ENCODE data around the gene DNAJC25. TPM values are rescaled to one million over a fixed set of nuclear protein-coding genes. Genes with fewer than 3 reads are reported as not detected.

Gene DNAJC25
- 3.6 TPM for polyA plus RNA-seq

- Mint-ChIP-seq H3K4me3 (peak within 1 kb of the TSS; percentile 95 to 100 (median 98)), H3K36me3 (no peaks in the 10 kb centered on the region), H3K4me1 (peaks cover 16 to 29% (median 25%) of the 10 kb centered on the region in 3 donors), H3K27ac (peak within 1 kb of the TSS; percentile 83 to 94 (median 92)), H3K27me3 (no peaks in the 10 kb centered on the region), H3K9me3 (no peaks in the 10 kb centered on the region)
These were observed at the start of gene DNAJC25 for GRCh38 chr9:111631214-111631971. Gene DNAJC25 (plus strand): TSS chr9:111631334. CDS start chr9:111631408, 74 bp downstream.

DNA sequence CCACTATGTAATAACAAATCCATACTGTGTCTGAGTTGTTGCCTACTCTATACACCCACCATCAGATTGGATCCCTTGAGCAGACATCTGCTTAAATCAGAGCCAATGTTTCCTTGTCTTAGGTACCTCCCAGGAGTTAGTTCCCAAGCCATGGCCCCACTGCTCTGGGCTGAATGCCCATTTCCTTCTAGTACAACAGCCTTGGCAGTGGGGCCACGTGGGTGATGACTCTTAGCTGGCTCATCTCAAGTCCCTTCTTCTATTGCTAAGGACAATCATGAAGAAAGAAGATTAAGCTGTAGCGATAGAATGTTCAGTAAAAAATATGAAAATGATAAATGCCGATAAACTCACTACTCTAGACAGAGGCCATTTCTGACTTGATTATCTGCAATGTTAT lies 48.2 kb upstream of the DNAJC25 start:
- Mint-ChIP-seq H3K27ac (no peak overlapping the region), H3K27me3 (no peaks in the 10 kb centered on the region), H3K9me3 (peaks cover 0 to 3% (median 2%) of the 10 kb centered on the region in 3 donors), H3K4me3 (no peak overlapping the region), H3K4me1 (no peaks in the 10 kb centered on the region), H3K36me3 (peaks cover 2% of the 10 kb centered on the region)

DNA sequence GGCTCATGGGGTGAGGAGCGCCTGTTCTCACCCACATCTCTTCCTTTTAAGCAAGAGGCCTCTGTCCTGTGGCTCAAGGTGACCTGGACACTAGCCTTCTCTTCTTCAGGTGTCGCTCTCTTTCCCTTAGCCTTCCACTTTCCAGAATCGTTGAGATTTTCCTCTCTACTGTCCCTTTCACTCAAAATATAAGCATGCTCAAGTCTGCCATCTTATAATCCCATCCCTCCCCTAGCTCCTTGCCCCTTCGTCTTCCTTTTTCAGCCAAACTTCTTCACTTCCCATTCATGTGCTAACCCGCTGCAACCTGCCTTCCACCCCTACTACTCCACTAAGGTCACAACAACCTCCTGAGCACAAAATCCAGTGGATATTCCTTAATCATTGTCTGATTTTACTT lies 44.8 kb upstream of the DNAJC25 start:
- Mint-ChIP-seq H3K4me3 (no peak overlapping the region), H3K4me1 (no peaks in the 10 kb centered on the region), H3K27ac (no peak overlapping the region), H3K9me3 (peaks cover 0 to 3% (median 2%) of the 10 kb centered on the region in 3 donors), H3K36me3 (no peaks in the 10 kb centered on the region), H3K27me3 (no peaks in the 10 kb centered on the region)

- H3K27ac Mint-ChIP-seq: no peak overlapping the region
- H3K36me3 Mint-ChIP-seq: no peaks in the 10 kb centered on the region
- H3K27me3 Mint-ChIP-seq: peaks cover 2% of the 10 kb centered on the region
- no peaks in the 10 kb centered on the region for H3K4me1 Mint-ChIP-seq
- no peak overlapping the region for H3K4me3 Mint-ChIP-seq
- peaks cover 0 to 3% (median 2%) of the 10 kb centered on the region in 3 donors for H3K9me3 Mint-ChIP-seq
These were observed 42.3 kb upstream of the DNAJC25 start for GRCh38 chr9:111588846-111589245.

- Mint-ChIP-seq H3K27ac (no peak overlapping the region), H3K36me3 (no peaks in the 10 kb centered on the region), H3K27me3 (peaks cover 25% of the 10 kb centered on the region), H3K4me3 (peak overlapping the region; percentile 67 to 96 (median 83)), H3K9me3 (peaks cover 0 to 1% (median 0%) of the 10 kb centered on the region in 3 donors), H3K4me1 (peaks cover 7 to 16% (median 9%) of the 10 kb centered on the region in 3 donors)
These were observed 33.0 kb upstream of the DNAJC25 start for GRCh38 chr9:111597852-111598732.

GRCh38 chr9:111598733-111599091 lies 32.4 kb upstream of the DNAJC25 start:
- Mint-ChIP-seq H3K27me3 (peaks cover 25% of the 10 kb centered on the region), H3K36me3 (no peaks in the 10 kb centered on the region), H3K9me3 (peaks cover 0 to 1% (median 0%) of the 10 kb centered on the region in 3 donors), H3K27ac (no peak overlapping the region), H3K4me3 (peak overlapping the region; percentile 67 to 96 (median 83)), H3K4me1 (peaks cover 7 to 16% (median 9%) of the 10 kb centered on the region in 3 donors)

GRCh38 chr9:111599092-111599954 lies 31.8 kb upstream of the DNAJC25 start, which contains the start of gene PTGR1:
Gene PTGR1 (minus strand): TSS chr9:111599647. CDS start chr9:111597422, 2,225 bp downstream.
- Mint-ChIP-seq H3K27ac (peak within 1 kb of the TSS in 1 of 3 donors; percentile 16), H3K27me3 (peaks cover 25% of the 10 kb centered on the region), H3K9me3 (peaks cover 0 to 1% (median 0%) of the 10 kb centered on the region in 3 donors), H3K4me3 (peak within 1 kb of the TSS; percentile 67 to 97 (median 88)), H3K36me3 (no peaks in the 10 kb centered on the region), H3K4me1 (peaks cover 7 to 16% (median 9%) of the 10 kb centered on the region in 3 donors)

DNA sequence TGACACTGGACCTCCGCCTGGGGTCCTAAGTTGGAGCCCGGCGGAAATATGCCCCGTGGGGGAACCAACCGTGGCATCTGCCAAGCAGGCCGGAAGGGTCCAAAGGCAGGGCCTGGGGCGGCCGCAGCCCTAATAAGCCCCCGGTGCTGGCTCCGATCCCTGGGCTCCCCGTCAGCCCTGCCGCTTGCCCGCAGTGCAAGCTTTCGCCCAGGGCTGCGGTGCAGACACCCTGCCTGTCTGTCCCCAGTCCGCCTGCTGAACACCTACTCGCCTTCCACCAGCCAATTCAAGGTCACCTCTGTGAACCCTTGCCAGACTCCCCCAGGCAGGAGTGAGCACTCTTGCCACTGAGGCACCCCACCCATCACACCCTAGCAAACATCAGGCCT lies 31.2 kb upstream of the DNAJC25 start:
- H3K27me3 Mint-ChIP-seq: peaks cover 25% of the 10 kb centered on the region
- H3K36me3 Mint-ChIP-seq: no peaks in the 10 kb centered on the region
- H3K27ac Mint-ChIP-seq: peak overlapping the region in 1 of 3 donors; percentile 16
- H3K4me3 Mint-ChIP-seq: peak overlapping the region; percentile 27 to 95 (median 73)
- peaks cover 0 to 1% (median 0%) of the 10 kb centered on the region in 3 donors for H3K9me3 Mint-ChIP-seq
- H3K4me1 Mint-ChIP-seq: peaks cover 7 to 16% (median 9%) of the 10 kb centered on the region in 3 donors

- H3K27ac Mint-ChIP-seq: no peak overlapping the region
- peaks cover 0 to 1% (median 0%) of the 10 kb centered on the region in 3 donors for H3K9me3 Mint-ChIP-seq
- peak overlapping the region in 1 of 4 donors; percentile 43 for H3K4me3 Mint-ChIP-seq
- peaks cover 7 to 16% (median 9%) of the 10 kb centered on the region in 3 donors for H3K4me1 Mint-ChIP-seq
- no peaks in the 10 kb centered on the region for H3K36me3 Mint-ChIP-seq
- H3K27me3 Mint-ChIP-seq: peaks cover 25% of the 10 kb centered on the region
These were observed 29.7 kb upstream of the DNAJC25 start for GRCh38 chr9:111601237-111602018.

- no peaks in the 10 kb centered on the region for H3K36me3 Mint-ChIP-seq
- peaks cover 7 to 12% (median 9%) of the 10 kb centered on the region in 3 donors for H3K4me1 Mint-ChIP-seq
- H3K27me3 Mint-ChIP-seq: peaks cover 17% of the 10 kb centered on the region
- no peaks in the 10 kb centered on the region for H3K9me3 Mint-ChIP-seq
- no peak overlapping the region for H3K27ac Mint-ChIP-seq
- no peak overlapping the region for H3K4me3 Mint-ChIP-seq
These were observed 28.1 kb upstream of the DNAJC25 start for GRCh38 chr9:111603041-111603440.

- Mint-ChIP-seq H3K9me3 (peaks cover 0 to 1% (median 0%) of the 10 kb centered on the region in 3 donors), H3K27me3 (peaks cover 15% of the 10 kb centered on the region), H3K4me3 (no peak overlapping the region), H3K36me3 (peaks cover 4% of the 10 kb centered on the region), H3K27ac (no peak overlapping the region), H3K4me1 (peaks cover 3 to 7% (median 6%) of the 10 kb centered on the region in 3 donors)
These were observed 27.0 kb upstream of the DNAJC25 start for GRCh38 chr9:111604054-111604615.

DNA sequence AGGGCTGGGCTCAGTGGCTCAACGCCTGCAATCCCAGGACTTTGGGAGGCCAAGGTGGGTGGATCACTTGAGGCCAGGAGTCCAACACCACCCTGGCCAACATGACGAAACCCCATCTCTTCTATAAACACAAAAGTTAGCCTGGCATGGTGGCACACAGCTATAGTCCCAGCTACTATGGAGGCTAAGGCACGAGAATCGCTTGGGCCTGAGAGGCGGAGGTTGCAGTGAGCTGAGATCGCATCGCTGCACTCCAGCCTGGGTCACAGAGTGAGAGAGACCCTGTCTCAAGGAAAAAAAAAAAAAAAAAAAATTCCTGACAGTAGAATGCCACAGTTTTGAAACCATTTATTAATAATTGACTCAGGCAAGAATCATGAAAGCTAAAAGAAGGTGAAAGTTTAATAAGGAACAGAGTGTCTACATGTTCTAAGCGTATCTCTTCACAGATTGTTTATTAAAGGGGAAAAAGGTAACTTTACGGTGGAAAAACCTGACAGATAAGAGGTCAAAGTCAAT lies 26.0 kb upstream of the DNAJC25 start:
- Mint-ChIP-seq H3K4me3 (no peak overlapping the region), H3K4me1 (peaks cover 0 to 2% (median 0%) of the 10 kb centered on the region in 3 donors), H3K27me3 (peaks cover 15% of the 10 kb centered on the region), H3K36me3 (peaks cover 4% of the 10 kb centered on the region), H3K9me3 (peaks cover 0 to 1% (median 0%) of the 10 kb centered on the region in 3 donors), H3K27ac (no peak overlapping the region)

DNA sequence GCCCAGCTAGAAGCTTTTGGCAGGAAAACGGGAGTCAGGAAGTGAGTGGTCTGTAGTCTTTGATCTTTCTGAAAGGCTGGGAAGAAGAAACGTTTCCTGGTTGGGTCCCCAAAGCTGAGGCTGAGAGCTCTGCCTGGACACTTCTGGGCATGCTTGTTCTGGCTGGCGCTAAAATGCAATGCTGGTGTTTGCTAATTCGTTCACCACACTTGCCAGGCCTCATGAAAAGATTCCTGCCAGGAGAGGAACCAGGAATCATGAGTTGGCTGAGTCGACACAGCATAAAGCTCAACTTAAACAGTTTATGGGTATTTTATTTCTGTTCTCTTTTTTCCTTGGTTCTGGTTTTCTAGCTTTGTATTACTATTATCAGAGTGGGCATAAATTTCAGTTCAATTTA lies 21.0 kb upstream of the DNAJC25 start:
- H3K4me3 Mint-ChIP-seq: peak overlapping the region in 1 of 4 donors; percentile 52
- H3K27me3 Mint-ChIP-seq: peaks cover 29% of the 10 kb centered on the region
- no peak overlapping the region for H3K27ac Mint-ChIP-seq
- H3K36me3 Mint-ChIP-seq: peaks cover 4% of the 10 kb centered on the region
- peaks cover 0 to 1% (median 0%) of the 10 kb centered on the region in 3 donors for H3K9me3 Mint-ChIP-seq
- peaks cover 0 to 1% (median 0%) of the 10 kb centered on the region in 3 donors for H3K4me1 Mint-ChIP-seq

Data from IgD-negative memory B cell (primary cell).